Left cardiac atrium (tissue), 4 donors: ENCODE data around the gene ANKS1A. TPM values are rescaled to one million over a fixed set of nuclear protein-coding genes. Genes with fewer than 3 reads are reported as not detected.

Experiments
- ATAC-seq, 2 donors: fragments of 200-7000 bp; cut with Tn5 transposase; one replicate each; pipeline ENCODE4 v1.9.1; 2020; ENCODE audit warnings: mild to moderate bottlenecking in 2 of 2, moderate library complexity in 2 of 2
- DNase-seq: peaks from one replicate; pipeline ENCODE4 v3.0.0-alpha.2; 2020
- intact Hi-C, 2 donors: fragments of 100-400 bp; cut with DNase I; formaldehyde crosslinking; loops; one replicate each; pipeline versions ENCODE4 v1.14.1 to v1.15.1; 2022 to 2023
- total RNA-seq, 2 donors: library from RNA; stranded (reverse); fragmentation: NEBNext Ultra II Directional; extraction: Animal tissue kit (Norgen Biotek cat#: 25700); gene quantifications; one replicate each; pipeline ENCODE4 v1.2.1, GENCODE V29; 2021
- donor health status: DM: no; HTN: yes; CAD: no.
- donor health status: DM: no; HTN: yes; CAD: no; lungs with severe emphysema.
- donor health status: DM: yes; HTN: yes; CAD: no.
- donor health status: Dilated cardiomyopathy.

The ANKS1A gene
- total RNA-seq, 2 donors from 2014 or later = 20.9 to 26.4 TPM

DNA sequence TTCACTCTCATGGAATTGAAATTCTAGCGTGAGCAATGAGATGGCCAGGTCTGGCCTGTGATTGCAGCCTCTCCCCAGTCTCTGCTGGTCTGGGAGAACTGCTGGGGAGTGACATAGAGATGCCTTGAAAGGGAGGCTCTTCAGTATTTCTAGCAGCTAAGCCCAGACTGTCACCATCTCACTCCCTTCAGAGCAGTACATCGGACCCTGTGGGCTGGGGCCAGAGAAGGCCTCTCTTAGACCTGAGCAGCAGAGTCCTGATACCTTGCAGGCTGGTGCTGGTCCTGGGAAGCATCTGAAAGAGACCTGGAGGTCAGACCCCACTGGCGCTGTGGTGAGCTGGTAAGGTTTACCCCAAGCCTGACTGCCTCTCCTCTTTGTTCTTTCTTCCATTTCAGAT, 164.6 kb downstream of the ANKS1A start:
- DNase-seq (no peak), ATAC-seq (no peak)
- intact Hi-C loops = loop anchor here in 1 of 2 donors (10.0 kb wide), 1 partner anchor 59 kb away; no protein-coding TSS in a partner anchor

DNA sequence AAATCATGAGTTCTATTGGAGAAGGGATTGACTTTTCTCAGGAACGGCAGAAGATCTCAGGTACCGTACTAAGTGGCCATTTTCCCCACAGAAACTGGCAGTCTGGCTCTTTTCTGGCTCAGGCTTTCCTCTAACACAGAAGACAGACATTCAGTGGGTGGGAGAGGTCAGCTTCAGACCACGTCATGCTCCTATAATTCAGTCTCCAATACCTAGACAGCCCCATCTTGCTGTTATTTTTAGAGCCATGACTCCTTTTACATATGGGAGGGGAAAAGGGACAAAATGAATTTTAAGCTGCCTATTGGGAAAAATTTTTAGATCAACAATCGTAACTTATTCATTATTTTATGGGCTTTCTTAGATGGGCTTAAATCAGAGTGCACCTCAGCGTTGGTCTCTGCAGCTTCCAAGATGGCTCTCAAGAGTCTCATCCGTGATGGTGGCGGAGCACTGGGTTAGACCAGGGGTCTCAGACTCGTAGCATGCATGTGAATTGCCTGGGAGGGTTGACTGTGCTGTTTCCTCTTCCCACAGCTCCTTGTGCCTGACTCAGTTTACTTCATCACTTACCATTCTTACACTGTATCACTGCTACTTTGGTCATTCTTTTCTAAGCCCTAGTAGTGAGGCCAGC, 165.2 kb downstream of the ANKS1A start:
- intact Hi-C loops = loop anchor here in 1 of 2 donors (10.0 kb wide), 1 partner anchor 59 kb away; no protein-coding TSS in a partner anchor
- ATAC-seq (no peak), DNase-seq (no peak)

DNA sequence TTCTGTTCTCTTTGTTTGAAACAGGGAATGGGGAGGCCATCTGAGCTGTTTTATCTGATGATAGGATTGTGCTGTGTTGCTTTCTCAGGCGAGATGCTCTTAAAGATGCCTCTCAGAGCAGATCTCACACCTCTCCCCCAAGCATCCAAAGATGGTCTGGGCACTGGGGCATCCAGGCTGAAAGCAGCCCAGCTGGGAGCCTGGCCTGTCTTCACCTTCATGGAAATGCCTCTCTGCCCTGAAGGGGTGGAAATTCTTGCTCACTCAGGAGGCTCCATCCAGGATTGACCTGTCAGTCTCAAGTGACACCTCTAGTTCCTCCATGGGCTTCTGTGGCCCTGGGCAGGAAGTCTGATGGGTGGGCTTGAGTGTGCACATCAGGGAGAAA, 165.7 kb downstream of the ANKS1A start:
- no peak for DNase-seq
- intact Hi-C loops = loop anchor here in 1 of 2 donors (5.0 to 10.0 kb wide), 2 partner anchors 37 to 60 kb away; no protein-coding TSS in a partner anchor
- no peak for ATAC-seq

DNA sequence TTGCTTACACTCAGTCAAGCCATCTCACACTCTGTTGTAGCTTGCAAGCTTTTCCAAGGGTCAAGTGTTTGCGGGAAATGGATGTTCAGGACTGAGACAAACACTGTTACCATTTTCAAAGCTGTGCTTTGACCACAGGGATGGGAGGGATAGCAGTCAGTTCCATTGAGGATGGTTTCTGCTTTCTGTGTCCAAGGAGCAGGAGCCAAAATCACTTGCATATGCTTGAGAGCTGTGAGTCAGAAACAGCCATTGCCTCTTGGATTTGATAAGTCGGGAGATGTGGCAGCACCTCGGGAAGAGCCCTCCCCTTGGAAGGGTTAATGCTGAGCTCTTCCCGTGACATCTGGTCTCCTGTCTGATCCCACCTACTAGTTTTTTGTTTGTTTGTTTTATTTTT, 166.8 kb downstream of the ANKS1A start:
- intact Hi-C loops = loop anchor here in 1 of 2 donors (5.0 to 10.0 kb wide), 2 partner anchors 39 to 61 kb away; no protein-coding TSS in a partner anchor
- DNase-seq = no peak
- ATAC-seq = no peak

DNA sequence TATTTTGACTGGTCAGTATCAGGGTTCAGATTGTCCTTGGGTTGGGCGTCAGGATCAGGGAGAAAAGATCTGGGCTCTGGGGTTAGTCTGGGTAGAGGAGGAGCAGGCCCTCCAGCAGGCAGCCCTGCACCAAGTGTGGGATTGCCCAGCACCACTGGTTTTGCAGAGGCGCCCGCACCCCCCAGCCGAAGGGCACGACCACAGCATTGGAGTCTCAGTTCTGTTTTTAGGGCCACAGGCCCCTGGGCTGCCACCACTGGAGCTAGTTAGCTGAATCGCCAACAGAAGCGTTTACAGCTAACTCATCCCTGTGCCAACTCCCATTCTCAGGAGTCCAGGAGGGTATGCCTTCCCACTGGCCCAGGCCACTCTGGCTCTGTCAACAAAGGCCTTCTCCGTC, 167.9 kb downstream of the ANKS1A start:
- no peak for DNase-seq
- intact Hi-C loops = loop anchor here in 1 of 2 donors (5.0 to 10.0 kb wide), 2 partner anchors 40 to 62 kb away; no protein-coding TSS in a partner anchor
- no peak for ATAC-seq

DNA sequence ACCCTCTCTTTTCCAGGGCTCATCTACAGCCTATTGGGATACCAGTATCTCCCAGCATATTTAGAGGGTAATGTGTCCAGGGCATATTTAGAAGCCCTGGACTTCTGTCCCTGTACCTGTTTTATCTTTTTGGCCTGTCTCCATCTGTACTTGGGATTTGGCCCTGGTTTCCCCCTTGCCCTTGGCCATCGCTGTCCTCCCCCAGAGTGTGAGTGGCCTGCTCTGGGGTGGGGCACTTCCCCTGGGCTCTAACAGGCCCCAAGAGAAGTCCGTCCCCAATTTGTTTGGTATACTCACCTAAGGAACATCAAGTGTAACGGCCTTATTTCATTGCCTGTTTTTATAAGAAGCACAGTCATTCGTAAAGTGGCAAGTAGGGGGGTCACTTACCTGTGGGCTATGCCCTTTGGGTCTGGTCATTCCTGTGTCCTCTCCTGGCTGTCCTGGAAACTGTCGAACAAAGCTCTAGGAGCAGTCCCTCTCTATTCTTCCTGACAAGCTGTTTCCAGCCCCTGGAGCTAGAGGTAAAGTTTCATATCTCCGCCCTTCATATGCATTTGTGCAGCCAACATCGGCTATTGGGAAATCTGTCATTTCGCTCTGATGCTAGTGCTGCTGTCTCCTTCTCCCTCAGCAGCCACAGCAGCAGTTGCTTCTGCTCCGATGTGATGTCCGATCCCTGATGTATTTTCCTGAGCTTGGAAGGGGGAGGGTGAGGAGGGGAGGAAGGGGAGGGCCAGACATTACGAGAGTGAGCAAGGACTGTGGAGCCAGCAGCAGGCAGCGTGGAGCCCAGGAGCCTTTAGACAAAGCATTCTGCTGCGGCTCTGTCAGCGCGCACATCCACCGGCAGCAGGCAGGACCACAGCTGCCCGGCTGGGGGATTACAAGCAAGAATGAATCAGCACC, 168.6 kb downstream of the ANKS1A start:
- DNase-seq = no peak
- peak; percentile 49 to 51 for ATAC-seq
- intact Hi-C loops = loop anchor here in 1 of 2 donors (5.0 to 10.0 kb wide), 2 partner anchors 40 to 63 kb away; no protein-coding TSS in a partner anchor

DNA sequence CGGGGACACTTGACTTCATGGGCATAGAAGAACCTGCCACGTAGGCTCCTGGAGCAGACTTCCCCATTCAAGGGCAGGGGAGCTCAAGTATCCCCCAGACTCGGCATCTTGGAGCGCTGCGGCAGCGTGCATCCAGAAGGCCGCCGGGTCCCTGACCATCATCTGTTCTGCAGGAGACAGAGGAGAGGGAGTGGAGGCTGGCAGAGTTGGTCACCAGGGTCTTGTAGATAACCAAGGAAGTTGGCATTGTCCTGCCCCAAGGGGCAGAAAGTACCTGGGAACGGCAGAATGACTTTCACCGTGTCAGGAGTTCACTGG, 169.3 kb downstream of the ANKS1A start:
- intact Hi-C loops = loop anchor here in 1 of 2 donors (5.0 to 10.0 kb wide), 2 partner anchors 41 to 64 kb away; no protein-coding TSS in a partner anchor
- ATAC-seq (no peak), DNase-seq (no peak)

DNA sequence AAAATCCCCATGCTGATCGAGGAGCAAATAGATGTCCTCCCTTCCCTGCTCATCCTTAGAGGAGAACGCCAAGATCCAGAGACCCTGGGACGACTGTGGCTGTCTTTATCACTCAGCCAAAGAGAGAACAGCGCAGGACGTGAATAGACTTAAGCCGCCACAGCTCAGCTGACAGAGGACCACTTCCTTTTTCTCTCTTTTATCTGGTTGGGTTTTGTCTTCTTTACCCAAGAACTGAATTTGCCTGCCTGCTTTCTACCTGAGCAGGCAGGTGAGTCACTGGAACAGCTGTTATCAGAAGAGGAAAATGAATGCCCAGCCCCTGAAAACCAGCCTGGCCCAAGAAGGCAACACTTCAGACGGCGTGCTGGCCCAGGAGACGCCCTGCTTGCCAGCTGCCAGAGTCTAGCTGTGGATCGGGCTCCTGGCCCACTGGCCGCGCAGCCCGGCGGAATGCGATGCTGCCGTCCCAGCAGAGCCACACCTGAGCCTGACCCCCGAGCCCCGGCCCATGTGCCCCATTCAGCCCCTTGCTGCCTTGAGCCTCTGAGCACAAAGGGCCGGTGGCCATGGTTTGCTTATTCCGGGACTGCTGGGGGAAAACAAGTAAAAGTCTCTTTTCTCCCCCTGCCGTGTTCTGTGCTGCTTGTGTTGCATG, 169.9 kb downstream of the ANKS1A start:
- no peak for DNase-seq

DNA sequence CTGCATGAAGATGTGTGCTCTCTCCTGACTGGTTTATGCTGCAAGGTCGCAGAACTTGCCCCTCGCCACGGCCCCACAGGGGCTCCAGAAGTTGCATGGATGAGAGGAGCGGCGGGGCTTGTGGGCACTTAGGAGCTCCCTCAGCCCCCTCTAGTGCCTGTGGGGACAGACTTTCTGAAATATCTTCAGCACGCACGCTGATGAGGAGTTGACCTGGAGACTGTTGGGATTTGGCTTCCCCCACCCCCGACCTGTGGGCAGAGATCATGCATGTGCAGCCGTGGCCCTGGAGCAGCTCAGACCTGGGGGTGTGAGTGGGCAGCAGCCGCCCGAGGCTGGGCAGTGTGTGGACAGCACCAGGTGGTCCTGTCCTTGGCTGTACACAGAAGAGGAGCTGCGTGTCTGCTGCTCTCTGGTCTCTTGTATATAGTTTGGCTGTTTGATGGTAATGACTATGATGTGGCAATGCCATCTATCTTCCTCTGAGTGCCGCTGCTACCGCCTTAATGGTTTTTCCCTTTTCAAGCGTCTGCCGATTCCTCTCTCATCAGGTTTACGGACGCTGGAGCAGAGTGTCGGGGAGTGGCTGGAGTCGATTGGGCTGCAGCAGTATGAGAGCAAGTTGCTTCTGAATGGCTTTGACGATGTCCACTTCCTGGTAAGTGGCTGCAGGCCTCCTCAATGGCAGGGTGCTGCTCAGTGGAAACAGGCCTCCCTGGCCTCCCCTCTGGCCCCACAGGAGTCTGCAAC, 170.7 kb downstream of the ANKS1A start:
- DNase-seq = no peak
- intact Hi-C loops = loop anchor here in 1 of 2 donors (5.0 to 10.0 kb wide), 2 partner anchors 42 to 65 kb away; no protein-coding TSS in a partner anchor
- no peak for ATAC-seq

More for the DNA sequence above, 169.9 kb downstream of the ANKS1A start:
- ATAC-seq = no peak
- intact Hi-C loops = loop anchor here in 1 of 2 donors (5.0 to 10.0 kb wide), 2 partner anchors 42 to 64 kb away; no protein-coding TSS in a partner anchor

DNA sequence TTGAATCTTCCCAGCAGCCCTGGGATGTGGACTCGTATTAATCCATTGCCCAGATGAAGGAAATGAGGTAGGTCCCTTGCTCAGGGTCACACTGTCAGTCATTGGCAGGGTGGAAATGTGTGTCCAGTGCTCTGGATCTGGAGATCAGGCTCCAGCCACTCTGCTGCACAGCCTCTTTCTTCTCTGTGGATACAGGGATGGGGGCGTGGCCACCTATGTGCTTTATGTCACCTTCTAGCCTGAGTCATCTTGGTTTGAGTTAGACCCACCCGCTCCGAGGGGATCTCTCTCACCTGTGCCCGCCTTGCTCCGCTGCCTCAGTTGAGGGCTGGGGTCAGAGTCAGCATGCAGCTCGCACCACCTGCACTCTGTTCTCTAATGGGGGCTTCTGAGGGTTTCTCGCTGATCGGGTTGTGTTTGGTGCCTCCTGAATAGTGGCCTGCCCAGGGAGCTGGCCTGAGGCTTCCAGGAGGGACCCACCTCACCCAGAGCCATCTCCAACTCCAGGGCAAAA, 172.1 kb downstream of the ANKS1A start:
- no peak for ATAC-seq
- no peak for DNase-seq
- intact Hi-C loops = no loop called here

DNA sequence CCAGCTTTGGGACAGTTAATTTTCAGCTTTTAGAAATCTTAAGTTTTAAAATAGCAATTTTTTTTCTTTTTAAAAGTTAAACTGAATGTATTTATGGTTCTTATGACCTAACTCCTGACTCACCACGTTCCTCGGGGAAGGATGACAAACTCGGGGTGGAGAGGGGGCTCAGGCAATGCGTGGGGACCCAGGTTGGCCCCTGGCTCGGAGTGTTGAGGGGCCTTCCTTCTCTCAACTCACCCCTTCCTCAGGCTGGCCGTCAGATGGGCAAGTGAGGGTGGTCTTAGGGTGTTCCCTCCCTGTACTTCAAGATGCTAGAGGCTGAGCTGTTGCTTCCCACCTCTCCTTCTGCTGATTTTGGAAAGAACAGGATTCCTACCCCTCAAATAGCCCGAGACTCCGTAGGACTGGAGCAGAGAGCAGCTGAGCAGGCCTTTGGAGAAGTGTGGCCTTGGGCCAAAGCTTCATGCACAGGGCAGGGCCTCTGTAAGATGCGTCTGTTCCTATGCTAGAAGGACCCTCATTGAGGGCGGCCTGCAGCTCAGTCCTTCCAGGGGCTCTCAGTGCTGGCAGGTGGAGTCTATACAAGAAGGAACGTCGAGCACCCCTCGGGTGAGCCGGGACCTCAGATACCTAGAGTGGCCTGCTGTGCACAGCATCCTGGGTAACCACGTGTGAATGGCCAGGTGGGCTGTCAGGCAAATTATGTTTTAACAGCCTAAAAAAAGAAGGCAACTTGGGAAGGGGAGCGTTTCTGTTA, 172.8 kb downstream of the ANKS1A start:
- DNase-seq = no peak
- no peak for ATAC-seq
- intact Hi-C loops = no loop called here

DNA sequence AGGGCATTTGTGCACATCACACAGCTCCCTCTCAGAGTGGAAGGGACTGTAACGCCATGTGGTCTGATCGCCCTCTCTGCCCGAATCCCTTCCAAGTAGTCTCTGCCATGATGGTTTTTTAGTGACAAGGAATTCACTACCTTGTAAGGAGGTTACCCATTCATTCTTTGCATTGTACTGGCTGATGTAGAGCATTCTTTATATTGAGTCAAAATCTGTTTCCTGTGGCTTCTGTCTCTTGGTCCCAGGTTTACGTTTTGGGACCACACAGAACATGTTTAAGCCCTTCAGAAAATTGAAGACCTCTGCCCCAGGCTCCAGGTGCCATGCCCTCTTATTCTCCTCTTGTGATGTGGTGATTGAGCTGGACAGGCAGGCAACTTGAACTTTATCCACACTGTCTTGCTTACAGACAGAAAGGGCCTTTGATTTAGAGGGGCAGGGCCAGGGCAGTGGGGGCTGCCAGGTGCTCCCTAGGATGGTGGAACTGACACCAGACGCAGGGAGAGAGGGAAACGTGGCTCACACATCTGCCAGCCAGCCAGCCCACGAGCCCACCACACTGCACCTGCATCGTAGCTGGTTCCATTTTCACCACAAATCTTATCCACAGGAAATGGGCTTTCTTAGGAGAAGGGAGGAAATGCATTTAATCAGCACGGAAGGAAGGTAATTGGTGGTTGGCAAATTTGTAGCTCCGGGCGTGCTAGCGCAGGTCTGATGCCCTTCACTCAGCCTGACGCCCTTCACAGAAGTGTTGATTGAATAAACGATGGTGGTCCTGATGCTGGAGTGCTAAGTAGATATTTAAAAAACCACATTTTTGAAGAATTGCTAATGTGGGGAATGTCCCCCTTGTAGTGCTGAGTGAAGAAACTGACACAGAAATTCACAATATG, 173.9 kb downstream of the ANKS1A start:
- no peak for DNase-seq
- intact Hi-C loops = no loop called here
- ATAC-seq = no peak

DNA sequence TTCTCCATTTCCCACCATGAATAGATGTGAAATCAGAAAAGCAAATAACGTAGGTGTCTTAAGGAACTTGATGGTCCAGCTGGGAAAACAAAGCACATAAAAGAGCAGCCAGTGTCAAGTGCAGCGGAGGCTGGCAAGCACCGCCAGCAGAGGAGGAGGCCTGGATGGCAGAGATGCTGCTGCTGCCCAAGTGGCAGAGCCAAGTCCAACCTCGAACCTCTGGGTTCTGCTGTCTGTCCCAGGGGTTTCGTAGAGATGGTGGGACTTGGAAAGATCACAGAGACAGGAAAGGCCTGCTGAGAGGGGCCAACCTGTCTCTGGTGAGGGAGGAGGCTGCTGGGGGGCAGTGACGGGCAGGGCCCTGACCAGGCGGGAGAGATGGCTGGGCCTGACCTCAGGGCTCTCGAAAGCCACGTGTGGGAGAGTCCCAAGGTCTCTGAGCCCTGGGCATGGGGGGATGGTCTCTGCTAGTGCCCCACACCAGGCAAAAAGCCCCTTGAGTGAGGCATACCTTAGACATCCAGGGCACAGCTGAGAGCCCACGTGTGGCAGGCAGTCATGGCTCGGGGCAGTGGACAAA, 174.7 kb downstream of the ANKS1A start:
- DNase-seq (no peak), ATAC-seq (peak in 1 of 2 donors; percentile 3)
- intact Hi-C loops = no loop called here

DNA sequence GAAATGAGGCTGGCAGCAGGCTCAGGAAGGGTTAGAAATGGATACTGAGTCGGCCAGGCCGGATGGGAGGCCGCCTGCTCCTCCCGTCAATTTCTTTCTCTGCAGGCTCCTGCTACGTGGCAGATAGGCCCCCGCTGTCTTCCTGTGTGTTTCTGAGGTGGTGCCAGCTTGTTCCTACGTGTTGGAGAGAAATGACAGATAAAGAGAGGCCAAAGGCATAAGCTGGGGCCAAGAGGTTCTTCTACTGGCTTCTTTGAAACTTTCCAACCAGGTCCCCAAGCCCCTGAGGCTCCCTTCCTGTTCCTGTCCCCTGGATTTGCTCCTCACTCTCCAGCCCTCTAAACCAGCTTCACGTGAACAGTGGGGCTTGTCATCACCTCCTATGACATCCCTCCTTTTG, 175.2 kb downstream of the ANKS1A start:
- DNase-seq (no peak), ATAC-seq (peak; percentile 45 to 62)
- intact Hi-C loops = no loop called here

DNA sequence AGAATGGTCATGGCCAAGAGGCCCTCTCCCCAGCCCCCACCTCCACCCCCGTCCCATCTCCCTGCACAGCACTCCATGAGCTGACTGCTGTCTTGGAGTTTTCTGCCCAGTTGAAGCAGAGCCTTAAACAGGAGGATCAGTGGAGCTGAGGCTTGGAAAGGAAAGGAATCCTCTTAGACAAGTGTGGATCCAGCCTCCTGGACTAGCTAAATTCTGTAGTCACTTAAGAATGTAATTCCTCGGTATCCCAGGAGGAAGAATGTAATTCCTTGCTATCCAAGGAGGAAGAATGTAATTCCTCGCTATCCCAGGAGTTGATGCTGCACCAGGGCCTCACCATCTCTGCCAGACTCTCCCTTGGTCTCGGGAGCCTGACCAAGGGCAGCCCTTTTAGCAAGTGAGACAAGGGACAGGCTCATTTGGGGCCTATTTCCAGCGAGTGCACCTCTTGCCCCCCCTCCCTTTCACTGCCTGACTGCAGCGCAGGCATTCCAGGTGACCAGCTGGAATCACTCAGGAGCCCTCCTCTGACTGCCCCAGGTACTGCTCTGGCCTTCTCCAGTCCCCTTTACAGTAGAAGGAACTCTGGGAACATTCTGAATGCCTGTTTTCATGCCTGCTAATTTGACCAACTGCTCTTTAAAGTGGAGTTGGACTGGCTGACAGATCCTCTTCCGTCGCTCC, 175.8 kb downstream of the ANKS1A start:
- intact Hi-C loops = no loop called here
- ATAC-seq = peak; percentile 3 to 41
- no peak for DNase-seq

DNA sequence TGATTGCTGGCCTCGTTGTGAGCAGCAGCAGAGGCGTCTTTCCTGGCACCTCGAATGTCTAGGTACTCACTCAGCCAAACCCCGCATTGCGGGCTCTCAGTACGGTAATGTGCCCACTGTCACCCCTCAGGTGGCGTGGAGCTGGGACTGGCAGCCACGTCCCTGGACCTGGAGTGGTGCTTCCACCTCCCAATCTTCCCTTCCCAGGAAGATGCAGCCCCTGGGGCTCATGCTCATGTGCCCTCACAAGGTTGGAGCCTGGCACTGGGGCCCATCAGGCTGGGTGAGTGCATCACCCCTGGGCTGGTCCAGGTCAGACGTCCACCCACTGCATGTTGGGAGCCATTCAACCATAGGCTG, 176.4 kb downstream of the ANKS1A start:
- DNase-seq = no peak
- peak in 1 of 2 donors; percentile 9 for ATAC-seq
- intact Hi-C loops = no loop called here
